ENCODE measurements around the gene DHX34. TPM values are rescaled to one million over a fixed set of nuclear protein-coding genes. Genes with fewer than 3 reads are reported as not detected.

Gene DHX34
- total and polyA plus RNA-seq, 8 donors = 9.4 to 18.2 (median 14.9) TPM

DNA sequence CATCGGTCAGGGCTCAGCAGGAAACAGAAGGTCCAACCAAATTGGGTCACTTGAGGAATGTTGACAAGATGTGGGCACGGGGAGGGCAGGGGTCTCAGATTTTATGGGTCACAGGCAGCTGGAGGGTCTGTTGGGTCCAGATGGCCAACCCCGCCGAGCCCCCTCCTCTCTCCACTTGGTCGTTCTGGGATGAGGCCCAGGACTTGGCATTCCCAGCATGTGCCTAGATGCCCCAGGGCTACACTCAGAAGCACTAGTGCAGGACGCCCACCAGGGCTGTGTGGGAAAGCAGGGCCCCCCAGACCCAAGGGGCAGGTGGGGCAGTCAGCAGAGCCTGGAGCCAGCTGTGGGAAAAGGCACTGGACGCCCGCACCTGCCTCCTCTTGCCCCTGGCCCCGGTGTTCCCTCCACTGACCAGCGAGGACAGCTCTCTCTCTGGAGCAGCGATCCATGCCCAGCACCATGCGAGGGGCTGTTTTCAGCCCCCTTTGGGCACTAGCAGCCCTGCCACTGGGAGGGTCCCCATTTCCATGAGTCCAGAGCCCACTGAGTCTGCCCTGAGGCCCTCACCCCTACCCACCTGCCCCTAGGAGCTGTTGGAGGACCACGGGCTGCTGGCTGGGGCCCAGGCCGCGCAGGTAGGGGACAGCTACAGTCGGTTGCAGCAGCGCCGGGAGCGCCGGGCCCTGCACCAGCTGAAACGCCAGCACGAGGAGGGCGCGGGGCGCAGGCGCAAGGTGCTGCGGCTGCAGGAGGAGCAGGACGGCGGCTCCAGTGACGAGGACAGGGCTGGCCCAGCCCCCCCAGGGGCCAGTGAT lies 26.0 kb downstream of the DHX34 start:
- Histone ChIP-seq H3K4me1 (peaks cover 0 to 30% of the 10 kb centered on the region in 2 donors), H3K36me3 (peaks cover 0 to 100% of the 10 kb centered on the region in 2 donors), H3K9me3 (no peaks in the 10 kb centered on the region), H3K27ac (no peak overlapping the region), H3K4me3 (no peak overlapping the region), H3K27me3 (no peaks in the 10 kb centered on the region)
- intact Hi-C loops (cut with DNase I) = no loop called here
- TF ChIP-seq, protein P1, sequence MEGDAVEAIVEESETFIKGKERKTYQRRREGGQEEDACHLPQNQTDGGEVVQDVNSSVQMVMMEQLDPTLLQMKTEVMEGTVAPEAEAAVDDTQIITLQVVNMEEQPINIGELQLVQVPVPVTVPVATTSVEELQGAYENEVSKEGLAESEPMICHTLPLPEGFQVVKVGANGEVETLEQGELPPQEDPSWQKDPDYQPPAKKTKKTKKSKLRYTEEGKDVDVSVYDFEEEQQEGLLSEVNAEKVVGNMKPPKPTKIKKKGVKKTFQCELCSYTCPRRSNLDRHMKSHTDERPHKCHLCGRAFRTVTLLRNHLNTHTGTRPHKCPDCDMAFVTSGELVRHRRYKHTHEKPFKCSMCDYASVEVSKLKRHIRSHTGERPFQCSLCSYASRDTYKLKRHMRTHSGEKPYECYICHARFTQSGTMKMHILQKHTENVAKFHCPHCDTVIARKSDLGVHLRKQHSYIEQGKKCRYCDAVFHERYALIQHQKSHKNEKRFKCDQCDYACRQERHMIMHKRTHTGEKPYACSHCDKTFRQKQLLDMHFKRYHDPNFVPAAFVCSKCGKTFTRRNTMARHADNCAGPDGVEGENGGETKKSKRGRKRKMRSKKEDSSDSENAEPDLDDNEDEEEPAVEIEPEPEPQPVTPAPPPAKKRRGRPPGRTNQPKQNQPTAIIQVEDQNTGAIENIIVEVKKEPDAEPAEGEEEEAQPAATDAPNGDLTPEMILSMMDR (IDR thresholded peaks at IDR 0.05) = no peak
- DNase-seq (peak in 1 of 4 donors; percentile 78), ATAC-seq (no peak)

GRCh38 chr19:47375694-47376588 lies 26.8 kb downstream of the DHX34 start:
- ATAC-seq (no peak), DNase-seq (peak in 1 of 4 donors; percentile 72)
- Histone ChIP-seq H3K27ac (peak overlapping the region in 1 of 2 donors; percentile 8), H3K27me3 (no peaks in the 10 kb centered on the region), H3K4me1 (peaks cover 0 to 23% of the 10 kb centered on the region in 2 donors), H3K4me3 (no peak overlapping the region), H3K36me3 (peaks cover 0 to 100% of the 10 kb centered on the region in 2 donors), H3K9me3 (no peaks in the 10 kb centered on the region)
- TF ChIP-seq, protein P1 (IDR thresholded peaks at IDR 0.05) = no peak
- intact Hi-C loops (cut with DNase I) = no loop called here

- intact Hi-C loops (cut with DNase I) = no loop called here
- Histone ChIP-seq H3K4me3 (no peak overlapping the region), H3K27me3 (no peaks in the 10 kb centered on the region), H3K9me3 (no peaks in the 10 kb centered on the region), H3K36me3 (peaks cover 0 to 100% of the 10 kb centered on the region in 2 donors), H3K27ac (no peak overlapping the region), H3K4me1 (peaks cover 0 to 23% of the 10 kb centered on the region in 2 donors)
- DNase-seq = peak in 1 of 4 donors; percentile 83
- no peak for ATAC-seq
- TF ChIP-seq, protein P1 (IDR thresholded peaks at IDR 0.05) = no peak
Observed at GRCh38 chr19:47376589-47377144, 27.6 kb downstream of the DHX34 start.

DNA sequence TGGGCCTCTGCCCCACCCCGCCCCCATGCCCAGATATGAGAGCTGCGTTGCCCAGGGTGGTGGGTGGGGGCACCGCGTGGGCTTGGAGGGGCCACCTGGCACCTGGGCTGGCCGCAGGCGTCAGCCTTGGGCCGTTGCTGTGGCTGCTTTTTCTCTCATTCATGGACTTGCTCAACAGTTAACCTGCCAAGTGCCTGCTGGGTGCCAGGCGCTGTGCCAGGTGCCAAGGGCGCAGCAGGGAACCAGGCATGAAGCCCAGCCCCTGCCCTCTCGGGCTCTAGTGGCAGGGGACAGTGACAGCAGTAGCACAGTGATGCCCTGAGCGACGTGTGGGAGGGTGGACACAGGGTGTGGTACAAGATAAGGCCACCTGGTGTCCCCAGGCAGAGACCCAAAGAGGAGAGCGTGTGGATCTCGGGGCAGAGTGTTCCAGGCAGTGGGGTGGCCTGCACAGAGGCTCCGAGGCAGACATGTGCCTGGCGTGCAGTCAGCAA lies 28.1 kb downstream of the DHX34 start:
- intact Hi-C loops (cut with DNase I) = no loop called here
- peaks cover 0 to 100% of the 10 kb centered on the region in 2 donors for H3K36me3 ChIP-seq
- ATAC-seq = no peak

More for the DNA sequence above, 28.1 kb downstream of the DHX34 start:
- H3K9me3 ChIP-seq = no peaks in the 10 kb centered on the region
- DNase-seq = no peak
- no peak overlapping the region for H3K4me3 ChIP-seq
- no peak overlapping the region for H3K27ac ChIP-seq
- no peaks in the 10 kb centered on the region for H3K27me3 ChIP-seq
- TF ChIP-seq, protein P1 (IDR thresholded peaks at IDR 0.05) = no peak
- peaks cover 0 to 23% of the 10 kb centered on the region in 2 donors for H3K4me1 ChIP-seq

All from left lung (tissue), 10 donors.